Endothelial cell (in vitro differentiated cells): ENCODE results near the gene NUTF2. TPM values are rescaled to one million over a fixed set of nuclear protein-coding genes. Genes with fewer than 3 reads are reported as not detected.

ENCODE experiments used
- DNase-seq: peaks from one replicate; pipeline ENCODE4 v3.0.0; 2021; ENCODE audit warnings: low spot score
- H3K27ac Mint-ChIP-seq: one replicate; pipeline ENCODE4 v1.8.0; 2021; ENCODE audit warnings: mixed read lengths, inconsistent platforms; ENCODE audit not compliant: unreplicated experiment
- H3K27me3 Mint-ChIP-seq: one replicate; pipeline ENCODE4 v1.8.0; 2021; ENCODE audit warnings: mild to moderate bottlenecking, moderate library complexity, mixed read lengths, inconsistent platforms; ENCODE audit not compliant: unreplicated experiment
- H3K36me3 Mint-ChIP-seq: one replicate; pipeline ENCODE4 v1.8.0; 2021; ENCODE audit warnings: mild to moderate bottlenecking, low read depth, mixed read lengths, inconsistent platforms; ENCODE audit not compliant: unreplicated experiment
- H3K4me1 Mint-ChIP-seq: one replicate; pipeline ENCODE4 v1.8.0; 2021; ENCODE audit warnings: mild to moderate bottlenecking, mixed read lengths, inconsistent platforms; ENCODE audit not compliant: unreplicated experiment
- H3K4me3 Mint-ChIP-seq: one replicate; pipeline ENCODE4 v1.8.0; 2021; ENCODE audit warnings: mild to moderate bottlenecking, mixed read lengths, inconsistent platforms; ENCODE audit not compliant: unreplicated experiment
- H3K9me3 Mint-ChIP-seq: one replicate; pipeline ENCODE4 v1.8.0; 2021; ENCODE audit warnings: mixed read lengths, inconsistent platforms; ENCODE audit not compliant: unreplicated experiment
- CTCF ChIP-seq: fragments of 200-600 bp; sonication (generic); IDR thresholded peaks from one replicate; pipeline ENCODE4 v1.5.0; 2021; ENCODE audit warnings: antibody characterized with exemption; ENCODE audit not compliant: unreplicated experiment
- total RNA-seq: library from RNA; stranded (reverse); fragmentation: NEBNext Ultra II Directional; extraction: Animal tissue kit (Norgen Biotek cat#: 25700); gene quantifications from one replicate; pipeline ENCODE4 v1.2.1, GENCODE V29; 2021; ENCODE audit not compliant: unreplicated experiment

The NUTF2 gene
- total RNA-seq, 1 donor from 2014 or later = 217 TPM

GRCh38 chr16:67803894-67804293 is 42.8 kb upstream of the NUTF2 start:
- H3K4me1 Mint-ChIP-seq = peaks cover 16% of the 10 kb centered on the region

GRCh38 chr16:67804853-67805542 is 41.7 kb upstream of the NUTF2 start:
- TF ChIP-seq CTCF = no peak
- Mint-ChIP-seq H3K36me3 (peaks cover 24% of the 10 kb centered on the region), H3K4me3 (peak overlapping the region; percentile 97), H3K27ac (peak overlapping the region; percentile 86), H3K27me3 (peaks cover 12% of the 10 kb centered on the region), H3K9me3 (no peaks in the 10 kb centered on the region), H3K4me1 (peaks cover 16% of the 10 kb centered on the region)
- no peak for DNase-seq

More at GRCh38 chr16:67803894-67804293, 42.8 kb upstream of the NUTF2 start:
- no peak for TF ChIP-seq CTCF
- no peak overlapping the region for H3K27ac Mint-ChIP-seq
- H3K27me3 Mint-ChIP-seq = peaks cover 12% of the 10 kb centered on the region
- peaks cover 28% of the 10 kb centered on the region for H3K36me3 Mint-ChIP-seq
- no peaks in the 10 kb centered on the region for H3K9me3 Mint-ChIP-seq
- no peak for DNase-seq
- H3K4me3 Mint-ChIP-seq = no peak overlapping the region

- peak overlapping the region; percentile 97 for H3K4me3 Mint-ChIP-seq
- no peaks in the 10 kb centered on the region for H3K9me3 Mint-ChIP-seq
- peaks cover 6% of the 10 kb centered on the region for H3K27me3 Mint-ChIP-seq
- DNase-seq = peak; percentile 13
- H3K27ac Mint-ChIP-seq = peak overlapping the region; percentile 86
- TF ChIP-seq CTCF = no peak
- peaks cover 11% of the 10 kb centered on the region for H3K4me1 Mint-ChIP-seq
- H3K36me3 Mint-ChIP-seq = peaks cover 15% of the 10 kb centered on the region
Measured at GRCh38 chr16:67805718-67806427, 40.9 kb upstream of the NUTF2 start.

- H3K4me3 Mint-ChIP-seq = peak within 1 kb of the TSS; percentile 97
- peaks cover 11% of the 10 kb centered on the region for H3K4me1 Mint-ChIP-seq
- no peaks in the 10 kb centered on the region for H3K9me3 Mint-ChIP-seq
- H3K27me3 Mint-ChIP-seq = peaks cover 6% of the 10 kb centered on the region
- TF ChIP-seq CTCF = no peak
- H3K27ac Mint-ChIP-seq = peak within 1 kb of the TSS; percentile 86
- DNase-seq = peak; percentile 94
- H3K36me3 Mint-ChIP-seq = peaks cover 12% of the 10 kb centered on the region
Measured at GRCh38 chr16:67806428-67807147, 40.1 kb upstream of the NUTF2 start, which contains the start of the genes RANBP10 and TSNAXIP1. Gene RANBP10, minus strand, starts transcription at chr16:67806560. Its CDS starts 24 bp downstream, at chr16:67806536. Gene TSNAXIP1, plus strand, starts transcription at chr16:67806889. Its CDS starts 261 bp downstream, at chr16:67807150.
